ENCODE measurements around the gene CD40. TPM values are rescaled to one million over a fixed set of nuclear protein-coding genes. Genes with fewer than 3 reads are reported as not detected.

The CD40 gene
- polyA plus RNA-seq, 1 of the 3 experiments (the other 2 are of a cell fraction), result not detected

DNA sequence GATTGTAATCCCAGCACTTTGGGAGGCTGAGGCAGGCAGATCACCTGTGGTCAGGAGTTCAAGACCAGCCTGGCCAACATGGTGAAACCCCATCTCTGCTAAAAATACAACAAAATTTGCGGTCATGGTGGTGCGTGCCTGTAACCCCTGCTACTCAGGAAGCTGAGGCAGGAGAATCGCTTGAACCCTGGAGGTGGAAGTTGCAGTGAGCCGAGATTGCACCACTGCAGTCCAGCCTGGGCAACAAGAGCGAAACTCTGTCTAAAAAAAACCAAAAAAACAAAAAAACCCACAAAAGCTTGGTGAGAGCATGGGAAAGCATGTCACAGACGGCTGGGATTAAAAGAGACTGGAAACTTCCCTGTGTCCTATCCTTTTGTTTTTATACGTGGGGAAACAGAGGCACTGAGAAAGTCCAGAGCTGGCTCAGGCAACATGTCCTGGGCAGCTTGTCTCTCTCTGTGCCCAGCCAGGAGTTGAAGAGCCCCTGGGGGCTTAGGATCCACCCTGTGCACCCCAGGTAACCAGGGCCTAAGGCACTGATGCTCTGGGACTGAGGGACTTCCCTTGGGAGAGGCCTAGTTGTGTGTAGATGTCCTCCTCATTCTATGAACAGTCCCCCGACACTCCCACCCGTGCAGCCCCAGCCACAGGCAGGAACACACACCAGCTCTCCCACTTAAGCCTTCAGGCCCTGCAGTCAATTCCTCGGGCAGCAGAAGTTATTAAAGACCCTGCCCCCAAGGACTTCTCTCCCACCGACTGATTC, 16.0 kb downstream of the CD40 start:
- ChIA-PET CTCF (interaction anchor here (1.3 to 8.1 kb wide), 11 partner anchors 10 to 304 kb away, joined by 4 to 347 read pairs (median 6); no protein-coding TSS in a partner anchor), POLR2A (no interaction called here)
- H3K36me3 ChIP-seq (replicated peaks in 1 of 2; ENCODE audit: control insufficient read depth in 1 of 2, insufficient read depth in 2 of 2, low read length in 1 of 2), result no peaks in the 10 kb centered on the region
- WGBS (ENCODE audit: low lambda C conversion rate), result 62% methylated on average over 9 of the region's 11 CpGs
- no peak overlapping the region for H3K27ac ChIP-seq (ENCODE audit: low read depth in 2 of 2, low read length in 1 of 2)
- no peak overlapping the region for H3K9ac ChIP-seq
- H3K4me1 ChIP-seq (ENCODE audit: control insufficient read depth in 1 of 2, insufficient read depth in 2 of 2, low read depth in 1 of 2, low read length in 1 of 2), result peaks cover 0 to 44% of the 10 kb centered on the region in 2 experiments; a peak in 1 of 4 replicates
- H3K27me3 ChIP-seq (ENCODE audit: insufficient read depth), result peaks cover 16% of the 10 kb centered on the region; the same call in 1 of the 2 replicates
- DNase-seq, result no peak
- no peaks in the 10 kb centered on the region for H3F3A ChIP-seq (replicated peaks; ENCODE audit: insufficient read depth)
- no peak overlapping the region for H3K4me2 ChIP-seq
- TF ChIP-seq RAD21 (IDR thresholded peaks at IDR 0.05; ENCODE audit: low read length), result no peak
- no peak for TF ChIP-seq USF2 (IDR thresholded peaks at IDR 0.05; ENCODE audit: borderline replicate concordance, low read depth, low read length)
- no peak for TF ChIP-seq SMC3 (IDR thresholded peaks at IDR 0.05; ENCODE audit: low read depth, low read length)
- TF ChIP-seq RFX5 (IDR thresholded peaks at IDR 0.05; ENCODE audit: low read length), result no peak
- no peak for TF ChIP-seq NFIC (IDR thresholded peaks at IDR 0.05; ENCODE audit: borderline replicate concordance)
- no peak for TF ChIP-seq YY1 (IDR thresholded peaks at IDR 0.05; ENCODE audit: low read depth)
- TF ChIP-seq, protein P1, sequence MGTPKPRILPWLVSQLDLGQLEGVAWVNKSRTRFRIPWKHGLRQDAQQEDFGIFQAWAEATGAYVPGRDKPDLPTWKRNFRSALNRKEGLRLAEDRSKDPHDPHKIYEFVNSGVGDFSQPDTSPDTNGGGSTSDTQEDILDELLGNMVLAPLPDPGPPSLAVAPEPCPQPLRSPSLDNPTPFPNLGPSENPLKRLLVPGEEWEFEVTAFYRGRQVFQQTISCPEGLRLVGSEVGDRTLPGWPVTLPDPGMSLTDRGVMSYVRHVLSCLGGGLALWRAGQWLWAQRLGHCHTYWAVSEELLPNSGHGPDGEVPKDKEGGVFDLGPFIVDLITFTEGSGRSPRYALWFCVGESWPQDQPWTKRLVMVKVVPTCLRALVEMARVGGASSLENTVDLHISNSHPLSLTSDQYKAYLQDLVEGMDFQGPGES (IDR thresholded peaks at IDR 0.05; ENCODE audit: low read depth, low read length), result no peak
- no peak for TF ChIP-seq MXI1 (IDR thresholded peaks at IDR 0.05; ENCODE audit: low read depth, low read length)
- no peak for TF ChIP-seq EZH2phosphoT487 (IDR thresholded peaks at IDR 0.05; ENCODE audit: borderline replicate concordance, low read depth)
- no peak for TF ChIP-seq TEAD4 (IDR thresholded peaks at IDR 0.05; ENCODE audit: borderline replicate concordance, insufficient read depth)
- no peak for TF ChIP-seq PBX3 (IDR thresholded peaks at IDR 0.05)
- TF ChIP-seq FOXJ3 (CRISPR knock-in tag; IDR thresholded peaks at IDR 0.05), result no peak
- no peak for TF ChIP-seq TAF1 (IDR thresholded peaks at IDR 0.05; ENCODE audit: borderline replicate concordance, low read depth, low read length)
- TF ChIP-seq NRF1 (IDR thresholded peaks at IDR 0.05; ENCODE audit: low read depth, low read length), result no peak
- no peak for TF ChIP-seq FOSL2 (IDR thresholded peaks at IDR 0.05; ENCODE audit: borderline replicate concordance, low read depth)
- TF ChIP-seq MAX (IDR thresholded peaks at IDR 0.05; ENCODE audit: low read depth), result no peak
- no peaks in the 10 kb centered on the region for H3K9me2 ChIP-seq
- H3K79me2 ChIP-seq (ENCODE audit: insufficient read depth), result no peaks in the 10 kb centered on the region
- no peak overlapping the region for H2AFZ ChIP-seq (ENCODE audit: low read depth)
- no peaks in the 10 kb centered on the region for H4K20me1 ChIP-seq (ENCODE audit: insufficient read depth)
- no peaks in the 10 kb centered on the region for H3K9me3 ChIP-seq
- H3K4me3 ChIP-seq (ENCODE audit: low read depth in 2 of 2, low read length in 1 of 2), result no peak overlapping the region
